NCI-H2107 treated with DMSO at 0.1 percent for 48 hours (cell line): ENCODE measurements around the gene BRSK2.

Experiments
- DNase-seq: peaks from one replicate; lab custom pipeline; 2025; ENCODE audit not compliant: unreplicated experiment; lab: John Stamatoyannopoulos, UW

BRSK2 gene

GRCh38 chr11:1480191-1480554 lies 90.4 kb downstream of the BRSK2 start:
- no peak for DNase-seq

GRCh38 chr11:1480555-1481482 lies 91.1 kb downstream of the BRSK2 start:
- DNase-seq, result no peak

GRCh38 chr11:1481483-1481825 lies 91.7 kb downstream of the BRSK2 start:
- DNase-seq, result no peak

- DNase-seq, result no peak
Measured at GRCh38 chr11:1481861-1482441, 92.2 kb downstream of the BRSK2 start.

GRCh38 chr11:1482581-1483444 lies 93.1 kb downstream of the BRSK2 start:
- no peak for DNase-seq

- DNase-seq, result no peak
Measured at GRCh38 chr11:1483445-1483961, 93.8 kb downstream of the BRSK2 start.

- DNase-seq, result no peak
Measured at GRCh38 chr11:1484061-1484671, 94.4 kb downstream of the BRSK2 start.

GRCh38 chr11:1484695-1485503 lies 95.2 kb downstream of the BRSK2 start:
- DNase-seq, result no peak

GRCh38 chr11:1485504-1485885 lies 95.8 kb downstream of the BRSK2 start:
- DNase-seq, result no peak

GRCh38 chr11:1486054-1486825 lies 96.5 kb downstream of the BRSK2 start, which contains the start of gene MOB2:
Gene MOB2 (minus strand): TSS chr11:1486779. CDS start chr11:1486556, 223 bp downstream.
- DNase-seq, result no peak

GRCh38 chr11:1487091-1487850 lies 97.5 kb downstream of the BRSK2 start:
- DNase-seq, result no peak

- no peak for DNase-seq
Measured at GRCh38 chr11:1487851-1488574, 98.3 kb downstream of the BRSK2 start.

- no peak for DNase-seq
Measured at GRCh38 chr11:1488575-1489180, 98.9 kb downstream of the BRSK2 start.

- no peak for DNase-seq
Measured at GRCh38 chr11:1490651-1491050, 100.9 kb downstream of the BRSK2 start.

- no peak for DNase-seq
Measured at GRCh38 chr11:1491379-1491778, 101.6 kb downstream of the BRSK2 start.

- no peak for DNase-seq
Measured at GRCh38 chr11:1493650-1494244, 104.0 kb downstream of the BRSK2 start.

- DNase-seq, result no peak
Measured at GRCh38 chr11:1494650-1495049, 104.9 kb downstream of the BRSK2 start.
